ENCODE results near the gene HINT2. TPM values are rescaled to one million over a fixed set of nuclear protein-coding genes. Genes with fewer than 3 reads are reported as not detected.

The HINT2 gene
- total RNA-seq, 1 donor from 2014 or later = 24.1 TPM

DNA sequence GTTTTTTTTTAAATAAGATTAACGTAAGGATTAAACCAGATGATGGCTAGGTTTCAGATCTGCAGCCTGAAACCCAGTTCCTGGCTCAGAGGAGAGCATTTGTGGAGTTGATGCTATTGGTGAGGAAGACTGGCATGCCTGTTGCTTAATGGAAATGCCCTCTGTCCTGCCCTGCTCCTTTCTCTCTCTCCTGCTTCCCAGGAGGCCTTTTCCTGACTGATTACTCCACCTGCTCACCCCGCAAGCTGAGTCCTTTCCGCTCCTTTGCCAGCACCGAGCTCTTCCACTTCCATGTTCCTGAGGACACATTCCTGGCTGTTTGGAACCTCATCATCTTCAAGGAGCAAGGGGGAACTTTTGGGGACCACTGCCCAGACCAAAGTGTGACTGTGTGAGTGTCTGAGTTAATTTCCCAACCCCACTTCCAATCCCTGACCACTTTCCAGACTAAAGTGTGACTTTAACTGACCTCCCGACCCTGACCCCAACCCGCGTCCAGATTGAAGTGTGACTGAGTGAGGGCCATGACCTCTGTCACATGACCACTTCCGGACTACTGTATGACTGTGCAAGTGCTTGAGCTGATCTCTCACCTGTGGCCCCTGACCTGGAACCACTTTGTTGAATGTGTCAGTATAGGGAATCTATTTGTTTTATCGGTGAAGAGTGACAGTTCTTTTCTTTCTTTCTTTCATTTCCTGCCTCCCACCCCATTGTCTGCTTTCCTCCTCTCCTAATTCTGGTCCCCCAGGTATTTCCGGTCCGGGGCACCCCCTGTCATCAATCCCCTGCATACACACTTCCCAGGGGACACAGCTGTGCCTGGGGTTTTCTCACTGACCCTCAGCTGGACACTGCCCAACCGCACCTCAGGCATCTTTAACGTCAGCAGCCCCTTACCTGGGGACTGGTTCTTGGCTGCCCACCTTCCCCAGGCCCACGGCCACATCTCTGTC, 19.7 kb upstream of the HINT2 start:
- no peak overlapping the region for H3K4me3 ChIP-seq
- TF ChIP-seq POLR2A (IDR thresholded peaks at IDR 0.05) (no peak), POLR2AphosphoS5 (IDR thresholded peaks at IDR 0.05; ENCODE audit: insufficient read depth in 1 of 2, low read depth in 1 of 2) (no peak), CTCF (IDR thresholded peaks at IDR 0.05) (no peak)

DNA sequence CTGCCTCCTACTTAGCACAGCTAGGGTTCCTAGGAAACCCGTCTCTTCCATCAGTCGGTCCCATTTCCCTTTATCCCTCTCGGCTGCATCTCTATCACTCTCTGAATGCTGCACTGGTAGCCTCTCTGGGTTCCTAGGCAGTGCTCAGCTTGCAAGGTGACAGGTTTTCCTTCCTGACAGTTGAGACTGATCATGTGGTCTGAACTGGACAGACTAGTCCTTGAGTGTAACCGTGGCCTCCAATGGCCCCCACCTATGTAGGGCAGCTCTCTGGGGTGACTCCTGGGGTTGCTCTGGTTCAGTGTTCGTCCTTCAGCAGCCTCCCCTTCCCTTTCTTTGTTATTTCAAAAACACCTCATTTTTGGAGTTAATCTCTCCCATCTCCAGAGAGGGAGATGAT, 18.0 kb upstream of the HINT2 start:
- Histone ChIP-seq H3K27me3 (no peaks in the 10 kb centered on the region), H3K4me3 (no peak overlapping the region), H3K4me1 (peaks cover 60% of the 10 kb centered on the region), H3K36me3 (no peaks in the 10 kb centered on the region), H3K9me3 (no peaks in the 10 kb centered on the region), H3K27ac (peak overlapping the region; percentile 68)
- TF ChIP-seq CTCF (IDR thresholded peaks at IDR 0.05) = no peak
- no peak for TF ChIP-seq POLR2AphosphoS5 (IDR thresholded peaks at IDR 0.05; ENCODE audit: insufficient read depth in 1 of 2, low read depth in 1 of 2)
- TF ChIP-seq POLR2A (IDR thresholded peaks at IDR 0.05) = no peak
- no peak for DNase-seq (ENCODE audit: extremely low spot score in 2 of 2)
- intact Hi-C loops (cut with DNase I) = no loop called here

More for the DNA sequence above, 19.7 kb upstream of the HINT2 start:
- intact Hi-C loops (cut with DNase I) = no loop called here
- Histone ChIP-seq H3K4me1 (peaks cover 52% of the 10 kb centered on the region), H3K27ac (no peak overlapping the region), H3K27me3 (no peaks in the 10 kb centered on the region), H3K9me3 (no peaks in the 10 kb centered on the region), H3K36me3 (no peaks in the 10 kb centered on the region)
- no peak for DNase-seq (ENCODE audit: extremely low spot score in 2 of 2)

DNA sequence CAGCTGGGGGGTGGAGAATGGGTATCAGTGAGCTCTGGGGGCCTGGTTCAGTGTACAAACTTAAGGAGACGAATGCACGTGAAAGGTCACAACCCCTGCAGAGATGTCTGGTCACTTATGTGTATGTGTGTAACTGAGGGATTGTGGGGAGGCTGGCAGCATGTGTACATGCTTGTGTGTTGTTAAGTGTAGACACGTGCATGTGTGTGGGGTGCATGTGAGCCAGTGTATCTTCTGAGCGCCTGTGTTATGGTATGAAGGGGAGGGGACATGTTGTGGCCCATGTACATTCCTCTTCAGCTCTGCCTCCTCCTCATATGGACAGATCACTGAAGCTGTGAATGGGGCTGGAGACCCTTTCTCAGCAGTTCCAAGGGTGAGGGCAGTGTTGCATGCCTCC, 16.2 kb upstream of the HINT2 start:
- no peak for DNase-seq (ENCODE audit: extremely low spot score in 2 of 2)
- intact Hi-C loops (cut with DNase I) = no loop called here
- no peak overlapping the region for H3K27ac ChIP-seq
- H3K9me3 ChIP-seq = no peaks in the 10 kb centered on the region
- no peaks in the 10 kb centered on the region for H3K27me3 ChIP-seq
- no peak overlapping the region for H3K4me3 ChIP-seq
- no peaks in the 10 kb centered on the region for H3K36me3 ChIP-seq
- H3K4me1 ChIP-seq = peaks cover 73% of the 10 kb centered on the region
- TF ChIP-seq CTCF (IDR thresholded peaks at IDR 0.05) (no peak), POLR2AphosphoS5 (IDR thresholded peaks at IDR 0.05; ENCODE audit: insufficient read depth in 1 of 2, low read depth in 1 of 2) (no peak), POLR2A (IDR thresholded peaks at IDR 0.05) (no peak)

DNA sequence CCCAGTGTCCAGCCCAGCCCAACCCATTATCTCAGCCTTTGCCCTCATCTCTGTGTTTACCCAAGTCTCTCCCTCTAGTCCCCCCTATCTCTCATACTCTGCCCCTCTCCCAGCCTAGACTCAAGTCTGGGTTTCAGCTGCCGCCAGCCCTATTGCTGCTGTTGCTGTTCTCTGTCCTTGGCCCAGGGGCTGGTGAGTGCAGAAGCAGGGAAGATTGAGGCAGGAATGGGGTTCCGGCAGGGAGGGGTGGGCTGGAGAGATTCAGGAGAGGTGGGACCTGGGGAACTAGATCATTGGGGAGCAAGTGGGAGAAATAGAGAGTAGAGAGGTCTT, 14.9 kb upstream of the HINT2 start:
- DNase-seq (ENCODE audit: extremely low spot score in 2 of 2) = no peak
- intact Hi-C loops (cut with DNase I) = no loop called here
- H3K4me1 ChIP-seq = peaks cover 69% of the 10 kb centered on the region

More for the DNA sequence above, 14.9 kb upstream of the HINT2 start:
- no peaks in the 10 kb centered on the region for H3K27me3 ChIP-seq
- no peaks in the 10 kb centered on the region for H3K9me3 ChIP-seq
- TF ChIP-seq POLR2A (IDR thresholded peaks at IDR 0.05) = no peak
- TF ChIP-seq POLR2AphosphoS5 (IDR thresholded peaks at IDR 0.05; ENCODE audit: insufficient read depth in 1 of 2, low read depth in 1 of 2) = no peak
- no peak for TF ChIP-seq CTCF (IDR thresholded peaks at IDR 0.05)
- no peaks in the 10 kb centered on the region for H3K36me3 ChIP-seq
- H3K27ac ChIP-seq = peak overlapping the region; percentile 95
- H3K4me3 ChIP-seq = peak overlapping the region; percentile 49 to 66
